Mucosa of descending colon (tissue), 3 donors: Measurements from ENCODE around the gene SNHG17. TPM values are rescaled to one million over a fixed set of nuclear protein-coding genes. Genes with fewer than 3 reads are reported as not detected.
"Not testable (repeated sequence)": the region's sequence is repeated elsewhere in the genome, so short reads cannot be mapped to it uniquely, and the experiment has no call there.

Source experiments
- ATAC-seq: fragments of 200-7000 bp; cut with Tn5 transposase; one replicate; pipeline ENCODE4 v1.9.1; 2020; ENCODE audit warnings: mild to moderate bottlenecking, moderate library complexity
- DNase-seq, 3 donors: peaks; one replicate each; pipeline ENCODE4 v3.0.0-alpha.2; 2020
- H3K36me3 ChIP-seq: fragments of 200-600 bp; one replicate; pipeline ENCODE4 v1.8.0; 2021; ENCODE audit warnings: low read depth, mild to moderate bottlenecking
- H3K4me1 ChIP-seq: fragments of 200-600 bp; one replicate; pipeline ENCODE4 v1.8.0; 2021; ENCODE audit warnings: low read depth, mild to moderate bottlenecking
- H3K4me3 ChIP-seq: fragments of 200-600 bp; one replicate; pipeline ENCODE4 v1.8.0; 2021; ENCODE audit warnings: mild to moderate bottlenecking
- H3K9me3 ChIP-seq: fragments of 200-600 bp; one replicate; pipeline ENCODE4 v1.8.0; 2021; ENCODE audit warnings: mild to moderate bottlenecking
- intact Hi-C, 2 donors: fragments of 100-400 bp; cut with DNase I in 1 of 2; cut with micrococcal nuclease in 1 of 2; formaldehyde crosslinking; loops; one replicate each; pipeline versions ENCODE4 v1.11.0 to v1.11.1; 2022; cut with DNase I, micrococcal nuclease
- total RNA-seq, 3 donors: library from RNA; stranded (reverse); fragmentation: NEBNext Ultra II Directional in 2 of 3; extraction: Animal tissue kit (Norgen Biotek cat#: 25700) in 2 of 3; gene quantifications; one replicate each; pipeline versions ENCODE4 v1.2.1 to v1.2.4, GENCODE V29; 2021 to 2023
- TF ChIP-seq, protein P1 (sequence below): fragments of 200-600 bp; IDR thresholded peaks from one replicate; pipeline ENCODE4 v1.8.0; 2022; ENCODE audit warnings: antibody characterized with exemption, mild to moderate bottlenecking
- donor health status: DM: no; HTN: no; CAD: no; lungs with moderate emphysema.
- donor health status: DM: no; HTN: no; CAD: no.
- donor health status: DM: no; HTN: yes; CAD: no.

SNHG17 gene
- total RNA-seq, 3 donors from 2014 or later, result 25.9 to 28.7 (median 26.3) TPM

DNA sequence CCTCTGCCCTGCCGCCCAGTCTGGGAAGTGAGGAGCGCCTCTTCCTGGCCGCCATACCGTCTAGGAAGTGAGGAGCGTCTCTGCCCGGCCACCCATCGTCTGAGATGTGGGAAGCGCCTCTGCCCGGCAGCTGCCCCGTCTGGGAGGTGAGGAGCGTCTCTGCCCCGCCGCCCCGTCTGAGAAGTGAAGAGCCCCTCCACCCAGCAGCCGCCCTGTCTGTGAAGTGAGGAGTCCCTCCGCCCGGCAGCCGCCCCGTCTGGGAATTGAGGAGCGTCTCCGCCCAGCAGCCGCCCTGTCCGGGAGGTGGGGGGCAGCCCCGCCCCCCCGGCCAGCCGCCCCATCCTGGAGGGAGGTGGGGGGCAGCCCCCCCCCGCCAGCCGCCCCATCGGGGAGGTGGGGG is 27.8 kb downstream of the SNHG17 start:
- TF ChIP-seq, protein P1, sequence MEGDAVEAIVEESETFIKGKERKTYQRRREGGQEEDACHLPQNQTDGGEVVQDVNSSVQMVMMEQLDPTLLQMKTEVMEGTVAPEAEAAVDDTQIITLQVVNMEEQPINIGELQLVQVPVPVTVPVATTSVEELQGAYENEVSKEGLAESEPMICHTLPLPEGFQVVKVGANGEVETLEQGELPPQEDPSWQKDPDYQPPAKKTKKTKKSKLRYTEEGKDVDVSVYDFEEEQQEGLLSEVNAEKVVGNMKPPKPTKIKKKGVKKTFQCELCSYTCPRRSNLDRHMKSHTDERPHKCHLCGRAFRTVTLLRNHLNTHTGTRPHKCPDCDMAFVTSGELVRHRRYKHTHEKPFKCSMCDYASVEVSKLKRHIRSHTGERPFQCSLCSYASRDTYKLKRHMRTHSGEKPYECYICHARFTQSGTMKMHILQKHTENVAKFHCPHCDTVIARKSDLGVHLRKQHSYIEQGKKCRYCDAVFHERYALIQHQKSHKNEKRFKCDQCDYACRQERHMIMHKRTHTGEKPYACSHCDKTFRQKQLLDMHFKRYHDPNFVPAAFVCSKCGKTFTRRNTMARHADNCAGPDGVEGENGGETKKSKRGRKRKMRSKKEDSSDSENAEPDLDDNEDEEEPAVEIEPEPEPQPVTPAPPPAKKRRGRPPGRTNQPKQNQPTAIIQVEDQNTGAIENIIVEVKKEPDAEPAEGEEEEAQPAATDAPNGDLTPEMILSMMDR, result no peak
- Histone ChIP-seq H3K36me3 (no peaks in the 10 kb centered on the region), H3K4me1 (no peaks in the 10 kb centered on the region), H3K4me3 (no peak overlapping the region), H3K9me3 (no peaks in the 10 kb centered on the region)
- DNase-seq, result no peak
- intact Hi-C loops, result no loop called here
- no peak for ATAC-seq

DNA sequence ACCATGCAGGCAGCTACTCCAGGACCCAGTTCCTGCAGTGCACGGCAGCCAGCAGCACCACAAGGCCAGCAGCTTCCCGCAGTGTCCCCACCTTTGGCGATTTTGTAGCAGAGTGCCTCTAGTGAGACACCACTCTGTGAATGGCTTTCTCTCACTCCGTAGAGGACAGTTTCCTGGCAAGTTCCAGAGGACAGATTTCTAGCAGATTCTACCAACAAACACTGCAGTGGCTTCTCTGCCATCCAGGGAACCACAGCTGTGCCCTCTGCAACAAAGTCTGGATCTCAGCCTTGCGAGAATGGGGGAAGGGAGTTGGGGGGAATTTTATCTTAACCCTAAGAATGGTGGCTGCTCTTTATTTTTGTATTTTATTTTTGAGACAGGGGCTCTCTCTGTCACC is 28.7 kb downstream of the SNHG17 start:
- DNase-seq, result no peak
- intact Hi-C loops, result no loop called here
- TF ChIP-seq, protein P1, result no peak

DNA sequence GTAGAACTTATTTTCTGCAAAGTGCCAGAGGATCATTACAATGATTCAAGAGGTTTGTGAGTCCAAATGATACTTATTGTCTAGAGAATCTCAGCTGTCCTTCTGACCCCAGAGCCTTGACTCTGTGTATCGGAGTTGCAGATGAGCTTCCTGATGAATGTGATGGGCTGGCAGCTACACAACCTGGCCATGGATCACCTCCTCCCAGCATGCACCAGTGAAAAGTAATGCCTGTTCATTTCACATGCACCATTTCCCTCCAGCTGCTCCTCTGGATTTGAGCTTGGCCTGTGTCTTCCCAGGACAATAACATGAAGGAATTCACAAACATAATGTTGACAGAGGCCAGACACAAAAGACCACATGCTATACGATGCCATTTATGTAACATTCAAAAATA is 30.0 kb downstream of the SNHG17 start:
- intact Hi-C loops, result no loop called here
- Histone ChIP-seq H3K36me3 (no peaks in the 10 kb centered on the region), H3K9me3 (no peaks in the 10 kb centered on the region), H3K4me3 (no peak overlapping the region), H3K4me1 (no peaks in the 10 kb centered on the region)
- TF ChIP-seq, protein P1, result no peak
- no peak for DNase-seq
- no peak for ATAC-seq

More for the DNA sequence above, 28.7 kb downstream of the SNHG17 start:
- Histone ChIP-seq H3K36me3 (no peaks in the 10 kb centered on the region), H3K4me1 (no peaks in the 10 kb centered on the region), H3K9me3 (no peaks in the 10 kb centered on the region), H3K4me3 (no peak overlapping the region)
- no peak for ATAC-seq

DNA sequence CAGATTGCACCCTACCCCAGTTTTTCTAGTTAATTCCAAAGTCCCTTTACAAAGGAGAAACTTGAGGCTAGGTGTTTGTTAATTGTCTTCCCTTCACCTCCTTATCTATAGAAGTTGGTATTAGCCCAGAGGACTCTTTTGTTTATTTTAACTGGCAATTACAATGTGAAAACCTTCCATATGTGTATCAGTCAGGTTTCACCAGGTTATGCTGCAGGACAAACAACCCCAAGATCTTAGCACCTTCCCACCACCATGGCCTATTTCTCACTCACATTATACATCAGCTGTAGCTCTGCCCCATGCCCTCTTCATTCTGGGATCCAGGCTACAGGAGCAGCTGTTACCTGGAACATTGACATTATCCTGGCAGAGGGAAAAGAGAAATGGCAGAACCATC is 31.1 kb downstream of the SNHG17 start:
- TF ChIP-seq, protein P1, result no peak
- H3K4me3 ChIP-seq, result no peak overlapping the region
- no peaks in the 10 kb centered on the region for H3K36me3 ChIP-seq
- intact Hi-C loops, result no loop called here
- ATAC-seq (no peak), DNase-seq (no peak)
- H3K9me3 ChIP-seq, result no peaks in the 10 kb centered on the region
- H3K4me1 ChIP-seq, result no peaks in the 10 kb centered on the region

DNA sequence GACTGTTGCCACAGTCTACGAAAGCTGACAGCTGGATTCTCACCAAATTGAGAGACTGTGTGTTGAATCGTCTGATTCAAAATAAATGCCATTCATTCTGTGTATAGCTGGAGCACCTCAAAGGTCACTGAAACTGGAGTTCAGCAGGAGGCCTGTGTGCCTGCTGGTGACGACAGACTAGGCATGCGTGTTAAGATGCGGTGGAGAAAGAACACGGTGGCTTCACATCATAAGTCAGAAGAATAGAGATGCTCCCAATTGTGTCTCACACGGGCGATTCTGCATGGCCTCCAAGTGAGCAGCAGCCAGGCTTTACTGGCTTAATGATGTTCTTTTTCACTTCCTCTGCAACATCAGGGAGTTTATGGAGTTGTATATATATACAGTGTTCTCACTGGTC is 32.3 kb downstream of the SNHG17 start:
- TF ChIP-seq, protein P1, result no peak
- Histone ChIP-seq H3K36me3 (no peaks in the 10 kb centered on the region), H3K4me1 (no peaks in the 10 kb centered on the region), H3K4me3 (no peak overlapping the region), H3K9me3 (no peaks in the 10 kb centered on the region)
- ATAC-seq (no peak), DNase-seq (no peak)
- intact Hi-C loops, result no loop called here

DNA sequence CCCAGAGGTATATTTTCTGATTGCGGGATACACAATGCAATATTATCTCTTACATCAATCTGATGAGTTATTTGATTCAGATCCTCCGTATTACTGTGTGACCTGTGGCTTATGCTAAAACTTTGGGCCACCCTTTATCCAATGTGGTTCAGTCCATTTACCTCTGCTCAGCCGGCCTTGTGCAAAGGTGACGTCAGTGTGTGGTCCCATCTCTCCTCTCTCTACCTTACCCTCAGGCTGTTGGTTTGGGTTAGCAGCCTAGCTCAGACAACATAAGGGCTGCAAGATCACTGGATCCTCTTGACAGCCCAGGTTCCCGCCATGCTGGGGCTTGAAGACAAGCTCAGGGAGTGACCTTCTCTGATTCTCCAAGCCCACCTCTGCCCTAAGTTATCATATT is 33.0 kb downstream of the SNHG17 start:
- H3K4me1 ChIP-seq, result no peaks in the 10 kb centered on the region
- intact Hi-C loops, result no loop called here
- no peak for ATAC-seq
- no peak for DNase-seq
- H3K4me3 ChIP-seq, result no peak overlapping the region
- no peaks in the 10 kb centered on the region for H3K36me3 ChIP-seq
- no peaks in the 10 kb centered on the region for H3K9me3 ChIP-seq
- TF ChIP-seq, protein P1, result no peak

DNA sequence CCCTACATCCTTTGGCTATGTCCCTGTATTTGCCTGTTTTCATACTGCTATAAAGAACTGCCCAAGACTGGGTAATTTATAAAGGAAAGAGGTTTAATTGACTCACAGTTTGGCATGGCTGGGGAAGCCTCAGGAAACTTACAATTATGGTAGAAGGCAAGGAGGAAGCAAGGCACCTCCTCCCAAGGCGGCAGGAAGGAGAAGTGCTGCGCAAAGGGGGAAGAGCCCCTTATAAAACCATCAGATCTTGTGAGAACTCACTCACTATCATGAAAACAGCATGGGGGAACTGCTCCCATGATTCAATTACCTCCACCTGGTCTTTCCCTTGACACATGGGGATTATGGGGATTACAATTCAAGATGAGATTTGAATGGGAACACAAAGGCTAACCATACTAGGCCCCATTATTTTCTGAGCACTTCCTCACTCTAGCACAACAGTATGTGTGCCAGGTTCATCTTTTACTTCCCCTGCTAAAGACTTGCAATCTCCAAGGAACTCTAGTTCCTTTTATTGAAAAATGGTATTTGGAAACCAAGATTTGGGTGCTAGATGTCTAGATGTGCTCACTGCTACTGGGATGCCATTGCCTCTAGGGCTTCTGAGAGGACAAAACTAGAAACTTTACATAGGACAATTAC is 39.3 kb downstream of the SNHG17 start:
- ATAC-seq, H3K36me3 ChIP-seq, DNase-seq, intact Hi-C loops, H3K4me3 ChIP-seq, H3K9me3 ChIP-seq, H3K4me1 ChIP-seq: not testable (repeated sequence)
